Uterus (tissue), 4 donors: Measurements from ENCODE around the gene TMEM79. TPM values are rescaled to one million over a fixed set of nuclear protein-coding genes. Genes with fewer than 3 reads are reported as not detected.

Experiments
- DNase-seq, 2 donors: peaks; one replicate each; pipeline ENCODE4 v3.0.0-alpha.2; 2019 to 2020
- H3K27ac ChIP-seq, 2 donors: fragments of 200-600 bp; sonication (generic); 1 replicate in 1 of 2; 2 replicates in 1 of 2; pipeline ENCODE4 v1.5.1; 2016 to 2018
- H3K27me3 ChIP-seq, 2 donors: fragments of 200-600 bp; sonication (generic); one replicate each; pipeline ENCODE4 v1.5.1; 2018 to 2019; ENCODE audit warnings: control low read depth in 1 of 2
- H3K36me3 ChIP-seq, 2 donors: fragments of 200-600 bp; sonication (generic); one replicate each; pipeline ENCODE4 v1.5.1; 2019; ENCODE audit warnings: control low read depth in 1 of 2
- H3K4me1 ChIP-seq, 2 donors: fragments of 200-600 bp; sonication (generic); one replicate each; pipeline ENCODE4 v1.5.1; 2018 to 2019; ENCODE audit warnings: control low read depth in 1 of 2
- H3K4me3 ChIP-seq, 2 donors: fragments of 200-600 bp; sonication (generic); 1 replicate in 1 of 2; 2 replicates in 1 of 2; pipeline ENCODE4 v1.5.1; 2018 to 2019; ENCODE audit warnings: mild to moderate bottlenecking in 1 of 2
- H3K9me3 ChIP-seq, 2 donors: fragments of 200-600 bp; sonication (generic); one replicate each; pipeline ENCODE4 v1.5.1; 2019; ENCODE audit warnings: control low read depth in 1 of 2
- POLR2A ChIP-seq, 2 donors: fragments of 450-650 bp; IDR thresholded peaks; one replicate each; pipeline ENCODE4 v1.6.1; 2016; ENCODE audit warnings: antibody characterized with exemption in 2 of 2, mild to moderate bottlenecking in 1 of 2, moderate library complexity in 1 of 2
- intact Hi-C: fragments of 100-400 bp; cut with DNase I; formaldehyde crosslinking; loops from one replicate; pipeline ENCODE4 v1.15.1; 2023; ENCODE audit warnings: low total_unique reads
- total RNA-seq, 4 donors: library from RNA; depleted of rRNA in 3 of 4; stranded (reverse); fragments of >200 nt in 3 of 4; gene quantifications; one replicate each; pipeline versions ENCODE4 v1.1.0 to v1.2.4, GENCODE V29; 2014 to 2023
- TF ChIP-seq, protein P1 (sequence below), 4 experiments: fragments of 200-600 bp in 2 of 4; fragments of 450-650 bp in 2 of 4; sonication (generic) in 2 of 4; IDR thresholded peaks; one replicate each; pipeline ENCODE4 v1.5.1; 2016 to 2019; ENCODE audit warnings: antibody characterized with exemption in 4 of 4, mild to moderate bottlenecking in 2 of 4, moderate library complexity in 1 of 4
- donor health status: DM: yes; HTN: yes; CAD: no.

TMEM79 gene
- total RNA-seq, 4 donors from 2014 or later, result 0.26 to 2.7 (median 1.5) TPM

GRCh38 chr1:156282479-156283222 is 1.5 kb upstream of the TMEM79 start, which contains the start of gene SMG5:
TSS of gene SMG5 (minus strand) at chr1:156282825. CDS start at chr1:156282680, 145 bp downstream.
- Histone ChIP-seq H3K27ac (peak within 1 kb of the TSS; percentile 92 to 93), H3K36me3 (no peaks in the 10 kb centered on the region), H3K4me1 (peaks cover 0 to 7% of the 10 kb centered on the region in 2 donors), H3K9me3 (no peaks in the 10 kb centered on the region), H3K27me3 (no peaks in the 10 kb centered on the region), H3K4me3 (peak within 1 kb of the TSS; percentile 98 to 99)
- TF ChIP-seq POLR2A (IDR thresholded peaks at IDR 0.05), result peak; percentile 52 to 88
- TF ChIP-seq, protein P1, sequence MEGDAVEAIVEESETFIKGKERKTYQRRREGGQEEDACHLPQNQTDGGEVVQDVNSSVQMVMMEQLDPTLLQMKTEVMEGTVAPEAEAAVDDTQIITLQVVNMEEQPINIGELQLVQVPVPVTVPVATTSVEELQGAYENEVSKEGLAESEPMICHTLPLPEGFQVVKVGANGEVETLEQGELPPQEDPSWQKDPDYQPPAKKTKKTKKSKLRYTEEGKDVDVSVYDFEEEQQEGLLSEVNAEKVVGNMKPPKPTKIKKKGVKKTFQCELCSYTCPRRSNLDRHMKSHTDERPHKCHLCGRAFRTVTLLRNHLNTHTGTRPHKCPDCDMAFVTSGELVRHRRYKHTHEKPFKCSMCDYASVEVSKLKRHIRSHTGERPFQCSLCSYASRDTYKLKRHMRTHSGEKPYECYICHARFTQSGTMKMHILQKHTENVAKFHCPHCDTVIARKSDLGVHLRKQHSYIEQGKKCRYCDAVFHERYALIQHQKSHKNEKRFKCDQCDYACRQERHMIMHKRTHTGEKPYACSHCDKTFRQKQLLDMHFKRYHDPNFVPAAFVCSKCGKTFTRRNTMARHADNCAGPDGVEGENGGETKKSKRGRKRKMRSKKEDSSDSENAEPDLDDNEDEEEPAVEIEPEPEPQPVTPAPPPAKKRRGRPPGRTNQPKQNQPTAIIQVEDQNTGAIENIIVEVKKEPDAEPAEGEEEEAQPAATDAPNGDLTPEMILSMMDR (IDR thresholded peaks at IDR 0.05), result peak in 1 of 4 experiments; percentile 21
- intact Hi-C loops, result no loop called here
- DNase-seq, result peak; percentile 97

GRCh38 chr1:156283521-156283920 is 604 bp upstream of the TMEM79 start:
- H3K9me3 ChIP-seq, result no peaks in the 10 kb centered on the region
- H3K4me1 ChIP-seq, result peaks cover 0 to 7% of the 10 kb centered on the region in 2 donors
- no peaks in the 10 kb centered on the region for H3K27me3 ChIP-seq
- no peak for DNase-seq
- intact Hi-C loops, result no loop called here
- H3K4me3 ChIP-seq, result peak overlapping the region; percentile 98 to 99
- peak overlapping the region in 1 of 2 donors; percentile 93 for H3K27ac ChIP-seq
- H3K36me3 ChIP-seq, result no peaks in the 10 kb centered on the region
- TF ChIP-seq POLR2A (IDR thresholded peaks at IDR 0.05), result no peak
- TF ChIP-seq, protein P1 (IDR thresholded peaks at IDR 0.05), result no peak

DNA sequence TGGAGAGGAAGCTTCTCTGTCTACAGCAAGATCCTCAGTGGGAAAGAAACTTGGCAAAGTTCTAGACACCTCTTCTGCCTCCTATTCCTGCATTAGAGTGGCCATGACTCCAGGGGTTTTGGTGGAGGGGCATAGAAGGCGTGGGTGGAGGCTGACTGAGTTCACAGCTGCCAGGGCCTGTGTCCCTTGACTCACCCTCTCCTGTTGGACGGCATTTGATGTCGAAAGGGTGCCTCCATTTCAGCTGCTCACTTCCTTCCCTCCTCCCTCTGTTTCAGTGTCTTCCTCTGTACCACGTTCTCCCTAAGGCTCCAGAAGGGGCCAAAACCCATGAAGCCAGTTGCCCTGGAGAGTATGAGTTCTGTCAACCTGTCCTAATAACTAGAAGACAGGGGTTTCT is 632 bp downstream of the TMEM79 start:
- intact Hi-C loops, result no loop called here
- Histone ChIP-seq H3K4me3 (no peak overlapping the region), H3K36me3 (no peaks in the 10 kb centered on the region), H3K27me3 (no peaks in the 10 kb centered on the region), H3K4me1 (peaks cover 0 to 7% of the 10 kb centered on the region in 2 donors), H3K27ac (no peak overlapping the region), H3K9me3 (no peaks in the 10 kb centered on the region)
- no peak for DNase-seq
- TF ChIP-seq, protein P1 (IDR thresholded peaks at IDR 0.05), result no peak
- no peak for TF ChIP-seq POLR2A (IDR thresholded peaks at IDR 0.05)

DNA sequence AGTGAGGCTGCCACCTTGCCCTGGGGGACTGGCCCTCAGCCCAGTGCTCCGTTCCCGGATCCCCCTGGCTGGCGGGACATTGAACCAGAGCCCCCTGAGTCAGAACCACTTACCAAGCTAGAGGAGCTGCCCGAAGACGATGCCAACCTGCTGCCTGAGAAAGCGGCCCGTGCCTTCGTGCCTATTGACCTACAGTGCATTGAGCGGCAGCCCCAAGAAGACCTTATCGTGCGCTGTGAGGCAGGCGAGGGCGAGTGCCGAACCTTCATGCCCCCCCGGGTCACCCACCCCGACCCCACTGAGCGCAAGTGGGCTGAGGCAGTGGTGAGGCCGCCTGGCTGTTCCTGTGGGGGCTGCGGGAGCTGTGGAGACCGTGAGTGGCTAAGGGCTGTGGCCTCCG is 1.3 kb downstream of the TMEM79 start:
- Histone ChIP-seq H3K9me3 (no peaks in the 10 kb centered on the region), H3K27me3 (no peaks in the 10 kb centered on the region), H3K4me1 (peaks cover 0 to 7% of the 10 kb centered on the region in 2 donors), H3K27ac (no peak overlapping the region), H3K36me3 (no peaks in the 10 kb centered on the region), H3K4me3 (no peak overlapping the region)
- DNase-seq, result no peak
- TF ChIP-seq POLR2A (IDR thresholded peaks at IDR 0.05), result no peak
- TF ChIP-seq, protein P1 (IDR thresholded peaks at IDR 0.05), result no peak
- intact Hi-C loops, result no loop called here

DNA sequence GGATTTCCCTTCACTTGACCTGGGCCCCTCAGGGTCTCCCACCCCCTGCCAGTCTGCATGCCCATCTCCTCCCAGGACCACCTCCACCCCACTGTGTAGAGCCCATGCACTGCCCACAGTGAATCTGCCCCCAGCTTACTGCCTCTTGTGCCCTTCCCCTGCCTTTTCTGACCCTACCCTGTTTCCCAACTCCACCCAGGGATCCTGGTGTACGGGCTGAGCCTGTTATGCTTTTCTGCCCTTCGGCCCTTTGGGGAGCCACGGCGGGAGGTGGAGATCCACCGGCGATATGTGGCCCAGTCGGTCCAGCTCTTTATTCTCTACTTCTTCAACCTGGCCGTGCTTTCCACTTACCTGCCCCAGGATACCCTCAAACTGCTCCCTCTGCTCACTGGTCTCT is 1.9 kb downstream of the TMEM79 start:
- Histone ChIP-seq H3K27ac (no peak overlapping the region), H3K4me3 (no peak overlapping the region), H3K27me3 (no peaks in the 10 kb centered on the region), H3K36me3 (no peaks in the 10 kb centered on the region), H3K9me3 (no peaks in the 10 kb centered on the region), H3K4me1 (peaks cover 0 to 6% of the 10 kb centered on the region in 2 donors)
- no peak for DNase-seq
- intact Hi-C loops, result no loop called here
- TF ChIP-seq, protein P1 (IDR thresholded peaks at IDR 0.05), result no peak
- TF ChIP-seq POLR2A (IDR thresholded peaks at IDR 0.05), result no peak
